HG02852 (cell line): ENCODE data around the gene FBXW4.
A peak's percentile ranks its signal among the peaks of the same experiment; 100 is the strongest.

Source experiments
- ATAC-seq: cut with Tn5 transposase; IDR thresholded peaks from one replicate; pipeline ENCODE4 v1.9.1; 2021; ENCODE audit warnings: mild to moderate bottlenecking, moderate library complexity; ENCODE audit not compliant: unreplicated experiment

The FBXW4 gene

GRCh38 chr10:101696632-101697031 is 1.7 kb upstream of the FBXW4 start:
- no peak for ATAC-seq

DNA sequence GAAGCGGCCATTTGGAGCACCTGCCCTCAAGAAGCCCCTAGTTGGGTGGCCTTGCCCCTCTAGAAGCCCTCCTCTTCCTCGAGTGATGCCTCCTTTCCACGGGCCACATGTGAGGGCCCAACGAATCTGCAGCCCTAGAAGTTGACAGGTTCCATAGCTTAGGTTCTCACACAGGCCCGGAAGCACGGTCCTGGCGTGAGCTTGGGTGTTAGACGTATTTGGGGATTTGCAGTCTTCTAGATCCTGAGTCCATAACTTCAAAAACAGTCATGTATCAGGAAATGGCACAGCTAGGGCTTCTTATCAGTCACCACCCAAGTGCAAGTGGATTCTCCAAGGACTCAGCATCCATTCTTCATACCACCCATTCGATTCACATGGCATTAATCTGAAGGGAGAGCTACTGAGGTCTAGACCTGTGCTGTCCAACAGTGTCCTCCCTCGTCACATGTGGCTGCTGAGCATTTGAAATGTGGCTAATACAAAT is 477 bp upstream of the FBXW4 start:
- ATAC-seq = no peak

DNA sequence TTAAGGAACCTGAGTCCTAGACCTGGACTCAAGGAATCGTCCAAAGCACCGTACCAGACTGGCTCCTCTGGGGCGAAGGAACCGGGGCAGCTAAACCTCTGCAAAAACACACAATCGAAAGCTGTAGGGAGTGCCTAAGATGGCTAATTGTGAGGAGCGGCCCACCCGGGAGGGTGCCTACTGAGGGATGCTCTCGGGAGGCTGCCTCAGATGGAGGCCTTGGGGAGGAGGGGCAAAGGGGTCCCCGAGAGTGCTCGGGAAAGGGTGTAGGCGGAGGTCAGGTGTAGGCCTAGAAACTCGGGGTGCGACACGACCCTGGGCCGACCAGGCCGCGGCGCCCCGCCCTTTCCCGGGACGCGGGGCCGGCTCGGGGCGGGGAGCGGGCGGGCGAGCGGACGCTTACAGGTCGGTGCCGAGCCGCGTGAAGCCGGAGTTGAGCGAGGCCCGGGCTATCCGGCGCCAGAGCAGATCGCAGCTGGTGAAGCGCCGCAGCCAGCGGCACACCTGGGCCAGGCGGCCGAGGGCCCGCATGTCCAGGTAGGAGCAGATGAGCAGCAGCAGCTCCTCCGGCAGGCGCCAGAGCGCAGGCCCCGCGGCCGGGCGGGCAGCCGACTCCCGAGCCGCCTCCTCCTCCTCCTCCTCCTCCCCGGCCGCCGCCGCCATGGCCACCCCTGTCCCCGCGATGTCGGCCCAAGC is 844 bp downstream of the FBXW4 start:
- ATAC-seq = peak; percentile 55

DNA sequence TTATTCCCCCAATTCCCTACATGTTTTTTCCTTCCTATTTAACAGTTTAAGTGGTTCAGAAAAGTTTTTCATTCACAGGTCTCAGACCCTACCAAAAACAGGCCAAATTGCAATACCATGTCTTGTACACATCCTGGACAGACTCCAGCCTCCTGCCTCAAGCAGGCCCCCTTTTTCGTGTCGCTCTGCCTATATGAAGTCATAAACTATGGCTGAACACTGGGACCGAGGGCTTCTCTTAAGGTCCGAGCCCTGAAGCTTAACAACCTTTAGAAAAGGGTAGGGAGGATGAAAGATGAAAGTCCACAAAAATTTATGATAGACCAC is 1.4 kb downstream of the FBXW4 start:
- ATAC-seq = peak; percentile 12

DNA sequence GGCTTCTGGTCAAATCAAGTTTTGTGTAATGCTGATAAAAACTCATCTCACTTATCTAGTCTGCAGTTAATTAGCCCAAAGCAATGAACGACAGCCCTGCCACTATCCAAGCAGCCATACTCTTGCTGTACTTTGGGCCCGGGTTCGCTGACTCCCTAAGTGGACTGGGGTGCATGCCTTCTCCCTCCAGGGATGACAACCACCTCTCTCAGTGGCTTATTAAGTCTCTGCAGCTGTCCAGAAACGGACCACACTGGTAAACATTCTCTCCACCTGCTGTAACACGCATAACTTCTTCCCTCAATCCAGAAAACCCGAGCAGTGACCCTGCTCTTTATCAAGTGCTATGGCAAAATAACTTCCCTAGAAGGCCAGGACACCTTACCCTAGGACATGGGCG is 3.9 kb downstream of the FBXW4 start:
- no peak for ATAC-seq

GRCh38 chr10:101690461-101690860 is 4.5 kb downstream of the FBXW4 start:
- no peak for ATAC-seq

GRCh38 chr10:101687071-101687658 is 7.8 kb downstream of the FBXW4 start:
- no peak for ATAC-seq

DNA sequence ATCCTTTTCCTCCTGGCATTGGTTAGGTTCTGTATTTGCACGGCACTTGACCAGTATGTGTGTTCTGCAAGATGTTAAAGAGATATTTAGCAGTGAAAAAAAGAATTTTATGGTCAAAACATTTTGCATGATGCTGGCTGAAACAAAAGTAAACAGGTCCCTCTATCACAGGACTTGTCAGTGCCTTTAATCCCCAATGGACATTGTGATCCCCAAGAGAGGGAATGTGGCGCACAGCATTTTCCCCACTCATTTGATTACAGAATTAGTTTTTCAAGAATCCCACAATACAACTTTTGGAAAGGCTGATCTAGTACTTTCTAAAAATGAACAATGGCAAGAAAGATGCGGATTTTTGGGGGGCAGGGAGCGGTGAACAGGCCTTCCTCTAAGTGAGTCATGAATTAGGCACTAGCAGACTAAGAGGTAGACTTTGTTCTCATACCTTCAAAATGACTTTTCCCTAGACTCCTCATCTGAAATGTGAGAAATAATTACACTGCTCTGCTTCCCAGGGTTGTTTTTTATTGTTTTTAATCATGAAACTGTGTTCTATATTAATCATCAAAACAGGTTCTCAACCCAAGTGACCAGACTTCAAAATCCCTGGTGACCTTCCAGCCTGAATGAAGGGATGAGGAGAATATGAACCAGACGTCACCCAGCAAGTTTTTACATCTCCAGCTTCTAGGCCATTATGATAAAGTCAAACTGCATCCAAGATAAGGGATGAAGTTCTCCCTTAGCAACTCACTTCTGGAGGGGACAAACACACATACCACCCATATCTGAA is 8.6 kb downstream of the FBXW4 start:
- no peak for ATAC-seq

DNA sequence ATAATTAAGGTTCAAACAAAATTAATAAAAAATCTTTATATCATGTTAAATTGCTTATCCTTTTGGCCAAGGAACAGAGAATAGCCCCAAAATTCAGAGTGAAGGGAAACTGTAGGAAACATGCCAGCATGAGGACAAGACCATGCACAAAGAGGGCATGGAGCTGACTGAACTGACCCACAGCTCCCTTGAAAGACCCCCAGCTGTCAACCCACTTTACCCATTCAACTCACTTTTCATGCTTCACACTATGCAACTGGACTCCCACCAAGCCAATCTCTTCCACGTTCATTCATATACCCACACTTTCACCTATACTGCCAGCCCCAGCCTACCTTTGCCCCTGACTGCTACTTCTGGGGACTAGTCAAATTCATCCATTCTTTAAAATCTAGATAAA is 10.2 kb downstream of the FBXW4 start:
- ATAC-seq = no peak

GRCh38 chr10:101683276-101683675 is 11.7 kb downstream of the FBXW4 start:
- no peak for ATAC-seq

DNA sequence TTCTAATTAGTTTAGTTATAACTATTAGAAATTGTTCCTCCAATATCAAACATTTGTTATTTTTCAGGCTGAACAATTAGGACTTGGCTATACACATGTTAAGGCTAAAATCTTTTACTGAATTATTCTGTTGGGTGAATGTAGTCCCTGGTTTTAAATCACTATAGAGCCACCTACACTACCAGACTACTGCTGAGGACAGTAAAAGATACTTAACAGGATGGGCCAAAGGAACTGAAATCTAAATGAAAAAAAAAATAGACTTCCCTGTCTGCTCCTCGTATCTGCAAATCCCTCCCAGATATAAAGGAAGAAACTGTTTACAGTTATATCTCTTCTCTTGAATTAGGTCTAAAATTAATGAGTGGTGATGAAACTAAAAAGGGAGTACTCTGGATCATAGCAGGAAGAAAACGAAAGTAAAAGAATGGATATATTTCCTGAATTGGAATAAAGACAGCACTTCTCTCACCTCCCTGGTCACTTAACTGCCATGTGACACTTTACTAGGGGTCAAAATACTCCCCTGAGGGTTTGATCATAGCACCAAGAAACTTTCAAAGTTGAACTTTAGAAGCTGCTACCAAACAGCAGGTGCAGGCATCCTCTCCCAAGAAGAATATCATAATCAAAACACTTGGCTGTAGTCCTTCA is 12.7 kb downstream of the FBXW4 start:
- no peak for ATAC-seq

- ATAC-seq = no peak
Observed at GRCh38 chr10:101676565-101676964, 18.4 kb downstream of the FBXW4 start.

- ATAC-seq = no peak
Observed at GRCh38 chr10:101675115-101675514, 19.9 kb downstream of the FBXW4 start.

GRCh38 chr10:101672536-101672935 is 22.4 kb downstream of the FBXW4 start:
- ATAC-seq = no peak

DNA sequence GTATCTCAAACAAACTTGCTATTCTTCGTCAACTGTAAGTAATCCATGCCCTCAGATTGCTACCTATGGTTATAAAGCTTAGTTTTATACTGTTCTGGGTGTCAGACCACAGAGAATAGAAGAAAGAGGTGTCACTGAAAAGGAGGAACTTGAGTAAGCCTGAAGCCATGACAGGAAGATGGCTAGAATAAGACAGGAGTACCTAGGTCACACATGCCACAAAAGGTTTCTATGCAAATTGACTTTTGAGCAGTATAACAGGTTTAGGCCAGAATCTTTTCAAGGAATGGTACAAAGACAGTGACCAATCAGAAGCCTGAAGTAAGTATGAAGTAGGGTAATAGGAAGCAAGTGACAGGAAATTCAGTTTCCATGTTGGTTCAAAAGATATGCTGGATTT is 23.5 kb downstream of the FBXW4 start:
- peak; percentile 60 for ATAC-seq

GRCh38 chr10:101670635-101671034 is 24.3 kb downstream of the FBXW4 start:
- ATAC-seq = no peak

GRCh38 chr10:101669181-101669580 is 25.8 kb downstream of the FBXW4 start:
- ATAC-seq = no peak

- no peak for ATAC-seq
Observed at GRCh38 chr10:101668566-101668965, 26.4 kb downstream of the FBXW4 start.

- ATAC-seq = no peak
Observed at GRCh38 chr10:101666083-101666482, 28.9 kb downstream of the FBXW4 start.

GRCh38 chr10:101663097-101663496 is 31.9 kb downstream of the FBXW4 start:
- no peak for ATAC-seq

DNA sequence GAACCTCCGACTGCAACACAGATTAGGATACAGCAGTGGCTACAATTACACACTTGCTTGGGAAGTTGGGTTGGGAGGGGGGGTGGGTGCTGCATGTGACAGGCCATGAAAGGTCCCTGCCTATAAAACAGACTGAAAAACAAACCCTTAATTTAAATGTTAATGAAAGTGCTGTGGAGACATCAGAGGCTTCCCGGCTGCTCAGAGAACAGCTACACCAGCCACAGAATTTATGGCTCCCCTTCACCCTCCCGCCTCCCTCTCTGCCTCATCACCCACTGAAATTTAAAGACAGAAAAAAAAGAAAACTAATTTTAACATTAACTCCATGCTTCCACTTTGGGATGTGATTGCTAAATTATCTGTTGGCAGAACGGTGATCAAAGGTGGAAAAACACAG is 34.7 kb downstream of the FBXW4 start:
- ATAC-seq = no peak

DNA sequence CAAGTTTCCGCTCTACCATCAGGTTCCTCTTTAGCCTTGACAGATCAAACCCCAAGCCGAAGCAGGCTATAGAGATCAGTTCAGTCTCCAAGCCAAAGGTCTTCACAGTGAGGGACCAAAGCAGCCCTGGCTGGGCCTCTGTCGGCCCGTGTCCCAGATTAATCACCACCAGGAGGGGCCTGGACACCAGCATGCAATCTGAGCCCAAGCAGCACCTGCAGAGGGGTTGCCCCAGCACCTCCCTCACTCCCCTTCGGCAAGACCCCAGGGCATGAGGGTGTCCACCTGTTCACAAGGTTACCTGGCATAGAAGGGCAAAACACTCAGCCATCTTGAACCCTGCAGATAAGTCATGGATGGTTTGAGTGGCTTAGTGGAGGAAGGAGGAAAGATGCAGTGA is 36.0 kb downstream of the FBXW4 start:
- ATAC-seq = no peak
